Body of pancreas (tissue), 4 donors: ENCODE results near the gene CTLA4. TPM values are rescaled to one million over a fixed set of nuclear protein-coding genes. Genes with fewer than 3 reads are reported as not detected.

ENCODE experiments used
- ATAC-seq: fragments of 150-250 bp; one replicate; pipeline ENCODE4 v1.9.1; 2016
- DNase-seq, 4 donors: peaks; one replicate each; pipeline ENCODE4 v3.0.0-alpha.2; 2019
- H3K27ac ChIP-seq, 4 donors: fragments of 200-600 bp; sonication (generic); 1 replicate in 3 of 4; 2 replicates in 1 of 4; pipeline versions ENCODE4 v1.5.1 to v1.6.1; 2016 to 2019; ENCODE audit warnings: mild to moderate bottlenecking in 1 of 4, mixed read lengths in 1 of 4, moderate library complexity in 1 of 4
- H3K27me3 ChIP-seq, 2 donors: fragments of 200-600 bp; sonication (generic); one replicate each; pipeline ENCODE4 v1.6.0; 2016; ENCODE audit warnings: mild to moderate bottlenecking in 1 of 2
- H3K36me3 ChIP-seq, 2 donors: fragments of 200-600 bp; sonication (generic); replicated peaks in 1 of 2; 2 replicates each; pipeline ENCODE4 v1.5.1; 2016; ENCODE audit warnings: low read depth in 2 of 2; ENCODE audit not compliant: insufficient read depth in 1 of 2
- H3K4me1 ChIP-seq: fragments of 200-600 bp; sonication (generic); one replicate; pipeline ENCODE4 v1.6.0; 2016
- H3K4me3 ChIP-seq, 2 donors: fragments of 200-600 bp; sonication (generic); 1 replicate in 1 of 2; 2 replicates in 1 of 2; pipeline ENCODE4 v1.5.1; 2016 to 2019
- H3K9me3 ChIP-seq, 3 donors: fragments of 200-600 bp; sonication (generic); 1 replicate in 2 of 3; 2 replicates in 1 of 3; pipeline ENCODE4 v1.5.1; 2016
- CTCF ChIP-seq, 7 experiments: fragments of 450-650 bp in 4 of 7; fragments of 200-600 bp in 3 of 7; sonication (generic) in 3 of 7; IDR thresholded peaks; one replicate each; pipeline ENCODE4 v1.5.1; 2016 to 2019; ENCODE audit warnings: antibody characterized with exemption in 7 of 7
- POLR2A ChIP-seq, 3 donors: fragments of 450-650 bp; IDR thresholded peaks; one replicate each; pipeline ENCODE4 v1.6.1; 2016; ENCODE audit warnings: antibody characterized with exemption in 3 of 3, mild to moderate bottlenecking in 2 of 3
- WGBS, 2 donors: methylation state at CpG; one replicate each; pipeline ENCODE4 v1.1.5; 2017; 5-methylcytosine and 5-hydroxymethylcytosine counted together
- intact Hi-C: fragments of 100-400 bp; cut with DNase I; formaldehyde crosslinking; loops from one replicate; pipeline ENCODE4 v1.15.1; 2023
- total RNA-seq, 2 donors: library from RNA; depleted of rRNA; stranded (reverse); fragments of >200 nt; gene quantifications; one replicate each; pipeline ENCODE4 v1.1.0, GENCODE V29; 2016

CTLA4 gene
- total RNA-seq, 2 donors from 2014 or later, result not detected

GRCh38 chr2:203918839-203919238 is 51.3 kb downstream of the CTLA4 start:
- no peak for TF ChIP-seq CTCF (IDR thresholded peaks at IDR 0.05)
- no peak for TF ChIP-seq POLR2A (IDR thresholded peaks at IDR 0.05)
- DNase-seq, result no peak
- 85 to 90% methylated on average over 3 of the region's 3 CpGs for WGBS, 2 donors
- Histone ChIP-seq H3K4me1 (no peaks in the 10 kb centered on the region), H3K9me3 (no peaks in the 10 kb centered on the region), H3K27ac (no peak overlapping the region), H3K4me3 (no peak overlapping the region), H3K36me3 (no peaks in the 10 kb centered on the region), H3K27me3 (no peaks in the 10 kb centered on the region)
- no peak for ATAC-seq
- intact Hi-C loops, result no loop called here

Other genes starting within 250 kb of the CTLA4 start
- gene CD28, start 161.1 kb upstream of the CTLA4 start, total RNA-seq, result under 1 TPM in 1 of 2 donors, not detected in 1; 0.52 TPM
- not detected for gene ICOS, start 69.0 kb downstream of the CTLA4 start, total RNA-seq